CD4-positive, alpha-beta T cell treated with Interleukin-12 subunit alpha and Interleukin-12 subunit beta, for 1 hour (primary cell): ENCODE measurements around the gene RFX8.
"Not testable (repeated sequence)": the region's sequence is repeated elsewhere in the genome, so short reads cannot be mapped to it uniquely, and the experiment has no call there.

Experiments
- DNase-seq: peaks from one replicate; pipeline ENCODE4 v3.0.0-alpha.2; 2020

RFX8 gene

DNA sequence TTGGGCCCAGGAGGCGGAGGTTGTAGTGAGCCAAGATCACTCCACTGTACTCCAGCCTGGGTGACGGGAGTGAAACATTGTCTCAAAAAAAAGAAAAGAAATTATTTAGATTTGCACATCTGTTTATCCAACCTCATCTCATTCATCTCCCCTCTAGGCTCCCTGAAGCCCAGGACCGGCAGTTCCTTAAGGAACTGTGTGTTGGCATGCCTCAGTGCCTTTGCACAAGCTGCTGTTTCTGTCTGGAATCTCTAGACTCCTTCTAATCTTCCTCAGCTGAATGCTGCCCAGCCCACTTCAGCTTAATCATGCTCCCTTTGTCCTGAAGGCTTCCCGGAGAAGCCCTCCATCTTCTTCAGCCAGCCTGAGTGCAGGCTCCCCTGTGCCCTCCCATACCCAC is 10.9 kb upstream of the RFX8 start:
- no peak for DNase-seq

DNA sequence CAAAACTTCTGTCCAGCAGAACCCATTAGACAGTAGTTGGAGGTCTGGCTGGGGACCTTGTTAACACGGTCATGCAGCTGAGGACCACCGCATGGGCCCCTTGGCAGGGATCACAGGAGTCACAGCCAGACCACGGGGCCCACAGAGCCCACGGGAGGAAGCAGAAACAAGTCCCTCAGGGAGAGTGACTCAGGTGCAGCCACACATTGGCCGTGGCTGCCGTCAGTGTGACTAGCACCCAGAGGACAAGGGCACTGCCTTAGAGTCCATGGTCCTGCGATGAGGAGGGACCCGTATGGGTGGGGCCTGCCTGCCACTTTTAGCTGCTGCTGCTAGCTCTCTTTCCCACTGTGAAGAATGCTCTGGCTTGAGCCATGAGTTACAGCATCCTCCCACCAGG is 5.9 kb upstream of the RFX8 start:
- DNase-seq = no peak

GRCh38 chr2:101479810-101480209 is 4.9 kb upstream of the RFX8 start:
- no peak for DNase-seq

- no peak for DNase-seq
Measured at GRCh38 chr2:101479328-101479727, 4.4 kb upstream of the RFX8 start.

DNA sequence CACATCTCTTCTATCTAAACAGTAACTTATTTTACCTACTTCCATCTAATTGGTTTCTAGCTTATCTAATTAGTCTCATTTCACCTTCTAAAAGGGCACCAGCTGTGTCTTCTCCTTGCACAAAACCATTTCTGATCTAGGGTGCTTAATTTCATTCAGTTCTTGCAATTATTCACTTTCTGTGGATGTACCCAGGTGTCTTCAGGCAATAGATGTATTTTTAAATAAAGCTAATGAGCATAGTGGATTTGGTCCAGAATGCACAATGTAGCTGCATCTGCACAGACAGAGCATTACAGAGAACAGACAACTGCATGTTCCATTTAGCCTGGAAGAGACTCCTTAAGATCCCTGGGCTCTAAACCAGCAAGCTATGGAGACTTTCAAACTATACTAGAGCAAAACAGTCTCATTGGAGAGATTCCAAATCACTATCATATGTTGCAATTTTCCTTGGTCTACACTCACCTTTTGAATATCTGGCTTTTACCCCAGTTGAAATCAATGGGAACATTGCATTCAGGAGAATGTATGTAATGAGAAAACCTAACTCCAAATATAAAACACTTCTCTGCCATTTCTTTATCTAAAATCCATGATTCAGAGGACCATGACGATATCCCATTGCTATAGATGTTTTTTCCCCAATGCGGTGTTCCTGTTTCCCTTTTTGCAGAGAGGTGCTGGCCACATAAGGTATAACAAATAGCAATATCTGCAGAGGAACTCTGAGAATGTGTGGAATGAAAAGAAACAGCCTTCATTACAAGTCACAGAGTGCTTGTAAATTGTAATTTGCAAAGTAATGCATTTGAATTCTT is 3.5 kb upstream of the RFX8 start:
- no peak for DNase-seq

- no peak for DNase-seq
Measured at GRCh38 chr2:101477556-101477955, 2.6 kb upstream of the RFX8 start.

DNA sequence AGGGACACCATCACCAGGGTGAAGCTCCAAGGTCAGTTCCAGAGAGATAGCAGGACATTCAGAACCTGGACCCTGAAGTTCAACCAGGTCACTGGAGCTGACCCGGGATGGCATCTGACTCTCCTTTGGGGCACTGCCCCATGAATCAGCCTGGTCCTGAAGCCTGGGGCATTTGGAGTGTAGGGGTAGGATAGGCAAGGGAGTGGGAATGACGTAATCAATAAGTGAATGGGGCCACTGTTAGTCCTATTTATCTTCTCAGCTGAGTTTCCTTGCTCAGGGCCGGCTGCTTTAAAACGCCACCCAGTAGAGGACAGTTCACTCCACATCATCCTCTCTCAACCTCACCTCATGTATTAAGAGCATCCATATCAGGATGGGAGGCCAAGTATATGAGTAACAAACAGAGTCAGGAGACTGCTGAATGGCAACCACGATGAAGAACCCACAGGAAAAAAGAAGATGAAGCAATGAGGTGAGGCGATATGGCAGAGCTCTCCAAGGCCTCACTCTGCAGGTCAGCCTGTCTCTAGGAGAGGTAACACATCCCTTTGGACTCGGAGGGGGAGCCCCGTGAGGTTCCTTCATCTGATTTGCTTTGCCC is 1.8 kb upstream of the RFX8 start:
- no peak for DNase-seq

GRCh38 chr2:101473911-101474701 is 806 bp downstream of the RFX8 start:
- DNase-seq = peak; percentile 19

DNA sequence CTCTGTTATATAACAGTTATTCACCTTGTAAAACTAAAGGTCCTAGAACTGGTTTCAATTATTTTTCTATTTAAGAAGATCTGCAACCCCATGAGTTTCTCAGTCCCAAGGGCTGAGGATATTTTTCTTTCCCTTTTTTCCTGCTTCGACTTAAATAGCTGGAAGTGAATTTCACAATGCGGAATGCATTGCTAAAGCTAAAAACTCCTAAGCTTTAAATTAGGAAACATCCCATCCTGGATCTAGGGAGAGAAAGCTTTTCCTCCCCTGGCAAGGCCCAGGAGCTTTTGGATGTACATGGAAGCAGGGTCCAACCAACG is 1.4 kb downstream of the RFX8 start:
- DNase-seq = no peak

DNA sequence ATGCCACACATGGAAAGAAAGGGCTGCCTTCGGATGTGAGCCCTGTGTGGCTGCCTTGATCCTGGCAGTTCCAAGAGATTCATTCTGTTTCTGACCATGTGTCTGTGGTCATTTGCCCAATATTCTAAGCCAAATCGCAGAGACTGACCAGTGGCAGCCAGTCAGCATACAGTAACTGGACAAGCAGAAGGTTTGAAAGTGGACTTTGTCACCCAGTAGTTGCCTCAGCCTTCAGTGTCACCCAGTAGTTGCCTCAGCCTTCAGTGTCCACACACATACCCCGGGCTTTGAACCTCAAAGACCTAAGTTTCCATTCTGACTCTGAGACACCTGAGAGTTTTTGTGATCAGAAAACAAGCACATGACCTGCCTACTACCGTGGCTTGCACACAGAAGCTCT is 5.0 kb downstream of the RFX8 start:
- no peak for DNase-seq

DNA sequence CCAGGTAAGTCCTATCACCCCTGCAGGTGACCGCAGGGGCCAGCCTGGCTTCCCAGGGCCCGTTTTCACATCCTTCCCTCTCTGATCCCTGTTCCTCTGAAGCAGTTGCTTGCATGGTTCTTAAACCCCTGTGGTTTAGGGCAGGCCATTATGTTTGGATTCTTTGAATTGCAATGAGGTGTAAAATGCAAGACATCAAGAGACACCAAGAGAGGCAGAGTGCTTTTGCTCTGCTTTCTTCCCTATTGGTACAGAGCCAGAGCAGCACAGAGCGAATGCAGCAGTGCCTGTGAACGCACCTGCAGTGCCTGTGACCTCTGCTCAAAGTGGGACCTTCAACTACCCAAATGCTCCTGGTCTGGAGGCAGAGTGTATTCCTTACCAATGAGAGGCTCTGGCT is 7.6 kb downstream of the RFX8 start:
- DNase-seq = no peak

GRCh38 chr2:101466426-101466825 is 8.5 kb downstream of the RFX8 start:
- no peak for DNase-seq

DNA sequence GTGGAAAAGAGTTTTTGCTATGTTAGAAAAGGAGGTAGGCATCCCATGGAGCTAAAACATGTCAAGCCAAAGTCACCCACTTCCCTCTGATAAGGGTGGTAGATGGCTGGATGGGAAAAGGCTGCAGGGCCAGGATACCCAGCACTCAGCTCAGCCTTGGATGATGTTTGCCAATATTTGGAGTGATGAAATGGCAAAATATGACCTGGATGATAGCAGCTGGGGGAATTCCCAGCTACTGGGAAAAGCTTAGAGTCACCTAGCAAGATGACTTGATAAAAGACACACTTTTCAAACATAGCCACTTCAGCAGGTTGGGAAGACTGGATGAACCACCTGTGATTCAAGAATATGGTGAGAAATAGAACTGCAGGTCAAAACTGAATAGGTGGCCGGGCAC is 10.1 kb downstream of the RFX8 start:
- DNase-seq = no peak

DNA sequence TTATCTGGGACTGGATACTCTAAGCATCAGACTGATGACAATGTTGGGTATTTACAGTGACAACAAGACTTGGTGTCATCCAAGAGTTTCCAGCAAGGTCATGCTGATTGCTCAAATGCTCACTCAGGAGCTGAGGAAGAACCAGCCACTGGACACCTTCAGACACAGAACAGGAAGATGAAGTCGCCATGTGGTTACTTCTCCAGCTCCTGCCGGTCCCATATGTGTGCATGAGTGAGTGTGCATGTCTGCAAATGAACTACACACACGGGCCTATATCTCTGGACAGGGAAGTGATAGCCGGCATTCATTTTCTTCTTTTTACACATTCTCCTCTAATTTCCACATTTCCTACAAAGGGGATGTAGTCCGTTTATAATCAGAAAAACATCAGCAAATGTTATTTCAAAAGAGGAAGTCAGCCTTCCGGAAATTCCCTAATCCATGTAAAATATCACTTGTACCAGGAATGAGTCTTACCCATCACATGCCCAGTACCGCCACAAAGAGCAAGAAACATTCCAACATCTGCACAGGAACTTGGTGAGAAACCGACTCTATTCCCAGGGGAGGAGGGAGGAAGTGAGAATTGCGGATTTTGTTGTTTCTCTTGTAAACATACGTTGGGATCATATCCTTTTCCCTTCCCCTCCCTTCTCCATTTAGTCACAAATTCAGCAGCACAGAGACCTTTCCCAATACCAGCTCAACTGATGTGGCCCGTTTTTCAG is 10.8 kb downstream of the RFX8 start:
- DNase-seq = no peak

DNA sequence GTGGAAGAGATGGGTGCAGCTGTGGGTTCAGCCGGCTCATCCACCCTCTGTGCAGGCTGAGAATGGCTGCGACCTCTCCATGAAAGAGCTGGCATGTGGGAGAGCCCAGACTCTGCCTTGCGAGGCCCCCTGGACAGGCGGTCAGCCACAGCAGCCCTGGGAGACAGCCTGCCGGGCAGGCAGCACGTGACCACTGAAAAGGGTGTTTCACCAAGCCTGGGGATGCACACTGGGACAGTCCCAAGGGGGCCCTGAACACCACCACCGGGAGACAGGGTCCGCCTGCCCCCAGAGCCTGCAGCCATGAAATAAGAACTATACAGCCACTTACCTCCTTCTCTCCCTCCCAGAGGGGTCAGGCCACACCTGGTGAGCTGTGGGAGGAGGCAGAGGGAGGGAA is 11.5 kb downstream of the RFX8 start:
- no peak for DNase-seq

DNA sequence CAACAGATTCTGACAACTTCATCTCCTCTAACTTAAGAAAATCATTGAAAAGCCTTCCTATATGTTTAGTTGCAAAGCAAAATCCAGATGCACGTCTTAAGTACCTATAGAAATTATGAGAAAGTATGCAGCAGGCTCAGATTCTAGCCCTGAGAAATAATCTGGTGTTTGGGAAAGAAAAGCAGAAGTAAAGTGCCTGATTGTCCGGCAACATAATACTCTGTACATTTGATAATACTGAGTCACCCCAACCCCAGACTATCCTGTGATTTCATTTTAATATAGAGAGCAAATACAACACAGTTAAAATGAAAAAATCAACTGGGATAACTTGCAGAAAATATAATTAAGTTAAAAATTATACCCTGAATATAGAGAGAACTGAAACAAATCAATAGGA is 13.5 kb downstream of the RFX8 start:
- DNase-seq = no peak

DNA sequence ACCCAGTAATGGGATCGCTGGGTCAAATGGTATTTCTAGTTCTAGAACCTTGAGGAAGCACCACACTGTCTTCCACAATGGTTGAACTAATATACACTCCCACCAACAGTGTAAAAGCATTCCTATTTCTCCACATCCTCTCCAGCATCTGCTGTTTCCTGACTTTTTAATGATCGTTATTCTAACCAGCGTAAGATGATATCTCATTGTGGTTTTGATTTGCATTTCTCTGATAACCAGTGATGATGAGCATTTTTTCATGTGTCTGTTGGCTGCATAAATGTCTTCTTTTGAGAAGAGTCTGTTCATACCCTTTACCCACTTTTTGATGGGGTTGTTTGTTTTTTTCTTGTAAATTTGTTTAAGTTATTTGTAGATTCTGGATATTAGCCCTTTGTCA is 20.5 kb downstream of the RFX8 start:
- not testable (repeated sequence) for DNase-seq

GRCh38 chr2:101450965-101451364 is 23.9 kb downstream of the RFX8 start:
- no peak for DNase-seq

- DNase-seq = no peak
Measured at GRCh38 chr2:101446869-101447268, 28.0 kb downstream of the RFX8 start.

DNA sequence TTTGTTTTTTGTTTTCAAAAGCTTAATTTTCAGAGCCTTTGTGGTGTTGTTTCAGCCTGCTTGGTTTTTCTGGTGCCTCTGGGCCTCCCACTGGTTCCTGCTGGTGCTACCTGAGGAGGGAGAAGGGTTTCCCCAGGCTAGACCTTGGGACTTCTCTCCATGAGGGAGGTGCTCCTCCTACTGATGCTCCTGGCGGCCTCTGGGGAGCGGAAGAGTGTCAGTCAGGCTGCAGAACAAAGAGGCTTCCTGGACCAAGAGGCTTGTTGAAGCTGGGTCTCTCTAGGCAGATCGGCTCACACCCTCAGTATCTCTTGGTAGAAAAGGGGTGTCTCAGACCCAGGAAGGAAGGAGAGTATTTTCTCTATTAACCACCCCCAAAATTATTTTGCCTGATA is 32.2 kb downstream of the RFX8 start:
- no peak for DNase-seq

DNA sequence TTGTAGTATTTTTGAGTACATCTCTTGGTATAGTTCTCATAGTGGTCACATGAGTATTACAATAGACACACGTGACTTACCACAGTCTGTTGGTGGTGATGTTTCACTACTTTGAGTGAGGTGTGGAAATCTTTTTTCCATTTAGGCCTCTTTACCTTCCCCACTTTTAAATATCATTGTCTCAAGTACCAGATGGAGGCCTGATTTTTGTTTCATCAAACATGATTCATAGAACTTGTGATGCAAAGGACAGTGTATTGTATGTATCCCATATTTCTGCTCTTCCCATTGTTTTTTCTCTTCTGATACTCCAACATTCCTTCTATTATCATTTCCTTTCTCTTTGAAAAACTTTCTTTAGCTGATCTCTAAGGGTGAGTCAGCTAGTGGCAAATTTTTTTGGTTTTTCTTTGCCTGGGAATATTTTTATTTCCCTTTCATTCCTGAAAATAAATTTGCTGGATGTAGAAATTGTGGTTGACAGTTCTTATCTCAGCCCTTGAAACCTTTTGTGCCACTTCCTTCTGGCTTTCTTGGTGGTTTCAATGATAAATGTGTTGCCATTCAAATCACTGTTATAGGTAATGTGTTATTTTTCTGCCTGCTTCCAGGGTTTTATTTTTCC is 32.8 kb downstream of the RFX8 start:
- DNase-seq = no peak

DNA sequence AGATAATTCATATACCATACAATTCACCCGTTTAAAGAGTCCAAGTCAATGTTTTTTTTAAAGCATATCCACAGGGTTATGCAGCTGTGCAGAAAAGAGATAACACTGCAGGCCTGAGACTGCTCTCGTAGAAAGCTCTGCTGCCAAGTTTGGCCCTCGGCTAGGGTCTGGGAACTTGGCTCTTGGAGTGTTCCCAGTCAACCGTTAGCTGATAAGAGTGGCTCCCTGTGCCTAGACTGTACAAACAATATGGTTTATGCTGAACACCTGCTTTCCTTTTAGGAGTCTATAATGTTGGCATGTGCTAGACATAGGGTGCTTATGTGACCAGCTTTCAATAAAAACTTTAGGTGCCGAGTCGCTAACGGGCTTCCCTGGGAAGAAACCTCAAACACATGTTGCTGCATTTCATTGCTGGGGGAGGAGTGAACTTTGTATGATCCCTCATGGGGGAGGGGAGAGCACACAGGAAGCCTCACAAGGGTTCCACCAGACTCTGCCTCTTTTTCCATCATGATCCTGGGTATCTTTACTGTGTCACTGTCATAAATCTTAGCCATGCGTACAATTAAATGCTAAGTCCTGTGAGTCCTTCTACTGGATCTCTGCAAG is 34.7 kb downstream of the RFX8 start:
- no peak for DNase-seq

- DNase-seq = no peak
Measured at GRCh38 chr2:101439716-101440115, 35.2 kb downstream of the RFX8 start.
